OCI-LY7 (cell line): Measurements from ENCODE around the gene C20orf202. TPM values are rescaled to one million over a fixed set of nuclear protein-coding genes. Genes with fewer than 3 reads are reported as not detected.
"Not testable (repeated sequence)": the region's sequence is repeated elsewhere in the genome, so short reads cannot be mapped to it uniquely, and the experiment has no call there.

Experiments
- BruUV-seq: library from RNA; stranded (reverse); fragments of 400-500 nt; replicated peaks from 2 replicates; lab custom pipeline; 2021; lab: Mats Ljungman, UMichigan
- CTCF ChIA-PET: fragments of 300-600 bp; sonication (Branson Sonifier 250); formaldehyde crosslinking; loops from one replicate; lab custom pipeline; 2022; ENCODE audit warnings: antibody characterized with exemption; ENCODE audit not compliant: unreplicated experiment; lab: Charles Lee
- POLR2A ChIA-PET: fragments of 300-600 bp; sonication (Branson Sonifier 250); formaldehyde crosslinking; loops from one replicate; lab custom pipeline; 2022; ENCODE audit warnings: antibody characterized with exemption; lab: Charles Lee
- DNase-seq: peaks from one replicate; pipeline ENCODE4 v3.0.0-alpha.2; 2015; ENCODE audit warnings: low spot score
- H2AFZ ChIP-seq: fragments of 200-600 bp; sonication (generic), shearing (Covaris generic); 2 replicates; pipeline ENCODE4 v1.6.1; 2014; ENCODE audit warnings: mild to moderate bottlenecking, antibody characterized with exemption, low read length, moderate library complexity
- H3K27ac ChIP-seq: fragments of 200-600 bp; sonication (generic); 2 replicates; pipeline ENCODE4 v1.5.1; 2014; ENCODE audit warnings: mixed run types, low read depth, mild to moderate bottlenecking, moderate library complexity, low read length, inconsistent platforms; ENCODE audit not compliant: poor library complexity, severe bottlenecking
- H3K36me3 ChIP-seq: fragments of 200-600 bp; sonication (generic); 2 replicates; pipeline ENCODE4 v1.6.1; 2014; ENCODE audit warnings: mild to moderate bottlenecking, antibody characterized with exemption, low read length, moderate library complexity, mixed read lengths; ENCODE audit not compliant: insufficient read depth
- H3K4me1 ChIP-seq: fragments of 200-600 bp; sonication (generic); 2 replicates; pipeline ENCODE4 v1.5.1; 2014; ENCODE audit warnings: mild to moderate bottlenecking, low read length; ENCODE audit not compliant: insufficient read depth, poor library complexity, severe bottlenecking
- H3K4me2 ChIP-seq: fragments of 200-600 bp; sonication (generic); 2 replicates; pipeline ENCODE4 v1.6.1; 2014; ENCODE audit warnings: mild to moderate bottlenecking, low read length
- H3K4me3 ChIP-seq: fragments of 200-600 bp; sonication (generic); 2 replicates; pipeline ENCODE4 v1.5.1; 2014; ENCODE audit warnings: mild to moderate bottlenecking, low read depth, low read length; ENCODE audit not compliant: poor library complexity, severe bottlenecking
- H3K79me2 ChIP-seq: fragments of 200-600 bp; sonication (generic); 2 replicates; pipeline ENCODE4 v1.6.1; 2016; ENCODE audit warnings: low read depth, mild to moderate bottlenecking, low read length, moderate library complexity, mixed read lengths; ENCODE audit not compliant: insufficient read depth
- H3K9me2 ChIP-seq: fragments of 200-600 bp; sonication (generic); 2 replicates; pipeline ENCODE4 v1.6.1; 2016; ENCODE audit warnings: mild to moderate bottlenecking, low read length, mixed read lengths; ENCODE audit not compliant: insufficient read depth
- H3K9me3 ChIP-seq: fragments of 200-600 bp; sonication (generic); 2 replicates; pipeline ENCODE4 v1.6.1; 2014; ENCODE audit warnings: mild to moderate bottlenecking, mixed run types, low read length, mixed read lengths
- H4K20me1 ChIP-seq: fragments of 200-600 bp; sonication (generic); 2 replicates; pipeline ENCODE4 v1.6.1; 2014; ENCODE audit warnings: mild to moderate bottlenecking, antibody characterized with exemption, low read length, moderate library complexity, mixed read lengths; ENCODE audit not compliant: insufficient read depth
- CTCF ChIP-seq: fragments of 200-600 bp; sonication (generic); conservative IDR thresholded peaks from 2 replicates; pipeline ENCODE4 v1.5.1; 2014; ENCODE audit warnings: mild to moderate bottlenecking, antibody characterized with exemption, low read length, moderate library complexity, mixed read lengths
- EZH2phosphoT487 ChIP-seq: fragments of 200-600 bp; sonication (generic); IDR thresholded peaks from 2 replicates; pipeline ENCODE4 v1.6.1; 2018; ENCODE audit warnings: low read depth, borderline replicate concordance, mild to moderate bottlenecking, mixed run types, antibody characterized with exemption, low read length, moderate library complexity, mixed read lengths
- intact Hi-C: fragments of 100-400 bp; cut with micrococcal nuclease; formaldehyde crosslinking; loops from one replicate; pipeline ENCODE4 v1.10.0; 2022; ENCODE audit not compliant: unreplicated experiment
- total RNA-seq, 2 experiments: library from RNA; depleted of rRNA in 1 of 2; stranded (reverse); fragments of >200 nt in 1 of 2; shearing (Covaris generic) in 1 of 2; gene quantifications; 2 replicates each; pipeline ENCODE4 v1.2.3, GENCODE V29; 2014 to 2022

C20orf202 gene
- total RNA-seq, 2 experiments from 2014 or later = not detected

- H3K9me2 ChIP-seq = no peaks in the 10 kb centered on the region
- no peaks in the 10 kb centered on the region for H3K9me3 ChIP-seq
- H3K4me2 ChIP-seq = no peak overlapping the region
- H3K27ac ChIP-seq = no peak overlapping the region
- no peak overlapping the region for H2AFZ ChIP-seq
- H3K36me3 ChIP-seq = no peaks in the 10 kb centered on the region
- no peaks in the 10 kb centered on the region for H3K79me2 ChIP-seq
- H4K20me1 ChIP-seq = no peaks in the 10 kb centered on the region
- CTCF ChIA-PET = no interaction called here
- H3K4me1 ChIP-seq = no peaks in the 10 kb centered on the region
- BruUV-seq = no TSS peak
- POLR2A ChIA-PET = no interaction called here
- H3K4me3 ChIP-seq = no peak overlapping the region
- TF ChIP-seq CTCF (no peak), EZH2phosphoT487 (no peak)
- DNase-seq = no peak
- intact Hi-C loops = loop anchor here (10.0 kb wide), 3 partner anchors 130 to 400 kb away; no protein-coding TSS in a partner anchor
Observed at GRCh38 chr20:1214838-1215261, 11.6 kb downstream of the C20orf202 start.

- Histone ChIP-seq H3K36me3 (no peaks in the 10 kb centered on the region), H3K4me1 (no peaks in the 10 kb centered on the region), H3K4me3 (no peak overlapping the region), H3K27ac (no peak overlapping the region), H3K4me2 (no peak overlapping the region), H3K9me2 (no peaks in the 10 kb centered on the region), H4K20me1 (no peaks in the 10 kb centered on the region), H2AFZ (no peak overlapping the region), H3K79me2 (no peaks in the 10 kb centered on the region), H3K9me3 (no peaks in the 10 kb centered on the region)
- ChIA-PET POLR2A (no interaction called here), CTCF (no interaction called here)
- DNase-seq = no peak
- intact Hi-C loops = loop anchor here (10.0 kb wide), 3 partner anchors 131 to 401 kb away; no protein-coding TSS in a partner anchor
- TF ChIP-seq EZH2phosphoT487 = no peak
- no peak for TF ChIP-seq CTCF
- no TSS peak for BruUV-seq
Observed at GRCh38 chr20:1215386-1216170, 12.3 kb downstream of the C20orf202 start.

GRCh38 chr20:1216527-1217427 is 13.5 kb downstream of the C20orf202 start:
- CTCF ChIA-PET, DNase-seq, H3K79me2 ChIP-seq, H3K36me3 ChIP-seq, H4K20me1 ChIP-seq, H3K4me1 ChIP-seq, H3K9me2 ChIP-seq, POLR2A ChIA-PET, H2AFZ ChIP-seq, H3K9me3 ChIP-seq, H3K4me2 ChIP-seq, H3K27ac ChIP-seq, H3K4me3 ChIP-seq, BruUV-seq: not testable (repeated sequence)
- intact Hi-C loops = loop anchor here (10.0 kb wide), 3 partner anchors 132 to 402 kb away; no protein-coding TSS in a partner anchor

- POLR2A ChIA-PET, H3K27ac ChIP-seq, BruUV-seq, H3K36me3 ChIP-seq, H2AFZ ChIP-seq, H3K9me3 ChIP-seq, DNase-seq, H3K4me3 ChIP-seq, H3K4me1 ChIP-seq, CTCF ChIA-PET, H4K20me1 ChIP-seq, H3K4me2 ChIP-seq, H3K9me2 ChIP-seq, H3K79me2 ChIP-seq: not testable (repeated sequence)
- intact Hi-C loops = loop anchor here (10.0 kb wide), 1 partner anchor 252 kb away; no protein-coding TSS in a partner anchor
Observed at GRCh38 chr20:1222750-1223149, 19.5 kb downstream of the C20orf202 start.
